ENCODE data around the gene DCP2. TPM values are rescaled to one million over a fixed set of nuclear protein-coding genes. Genes with fewer than 3 reads are reported as not detected.
A peak's percentile ranks its signal among the peaks of the same experiment; 100 is the strongest.

Gene DCP2
- total and polyA plus RNA-seq, 5 donors from 2014 or later = 60.7 to 149 (median 67.0) TPM

DNA sequence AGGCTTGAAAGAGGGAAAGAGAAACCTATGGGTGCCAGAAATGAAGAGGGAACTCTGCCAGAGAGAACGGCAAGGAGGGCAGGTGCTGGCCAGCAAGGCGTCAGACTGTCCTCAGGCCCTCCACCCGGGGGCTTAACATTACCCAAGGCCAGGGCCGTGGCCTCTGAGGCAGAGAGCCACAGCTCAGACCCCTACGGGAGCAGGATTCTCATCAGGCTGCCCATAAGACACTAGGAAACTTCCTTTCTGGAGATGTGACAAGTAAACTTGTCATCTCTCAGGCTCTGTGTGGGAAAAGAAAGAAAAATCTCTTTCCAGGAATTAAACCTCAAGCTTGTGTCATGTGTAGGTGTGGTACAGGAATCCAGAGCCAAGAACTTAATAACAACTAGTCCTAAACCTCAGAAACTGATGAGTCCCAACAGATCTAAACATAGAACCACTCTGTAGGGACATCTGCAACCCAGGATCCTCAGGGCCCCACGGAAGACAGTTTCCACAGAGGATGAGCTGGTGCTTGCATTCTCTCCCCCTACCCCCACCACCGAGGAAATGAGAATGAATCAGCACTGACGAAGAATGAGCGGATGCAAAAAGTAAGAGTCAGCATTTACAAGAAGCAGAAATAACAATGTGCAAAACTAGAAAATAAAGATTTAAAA lies 74.3 kb downstream of the DCP2 start:
- Histone ChIP-seq H3K27me3 (ENCODE audit: control insufficient read depth, insufficient read depth, low read length) (no peaks in the 10 kb centered on the region), H3K4me1 (ENCODE audit: control insufficient read depth, insufficient read depth, low read length, poor library complexity, severe bottlenecking) (no peaks in the 10 kb centered on the region), H3K27ac (ENCODE audit: insufficient read depth, low read length, poor library complexity, severe bottlenecking) (no peak overlapping the region), H3K36me3 (ENCODE audit: control insufficient read depth, insufficient read depth, low read length) (no peaks in the 10 kb centered on the region), H3K4me3 (ENCODE audit: low read depth, low read length) (no peak overlapping the region), H3K9me3 (ENCODE audit: control insufficient read depth in 2 of 2, low read length in 2 of 2) (no peaks in the 10 kb centered on the region)
- no peaks in the 10 kb centered on the region for H3K27me3 Mint-ChIP-seq
- no peaks in the 10 kb centered on the region for H3K9me3 Mint-ChIP-seq
- peaks cover 4 to 14% (median 9%) of the 10 kb centered on the region in 4 donors for H3K4me1 Mint-ChIP-seq
- ATAC-seq (ENCODE audit: low read depth in 2 of 2) = peak; percentile 60 to 67
- H3K4me3 Mint-ChIP-seq = peak overlapping the region in 1 of 4 donors; percentile 43
- no peaks in the 10 kb centered on the region for H3K36me3 Mint-ChIP-seq
- DNase-seq = peak in 1 of 3 donors; percentile 71
- H3K27ac Mint-ChIP-seq = peak overlapping the region; percentile 42 to 90 (median 84)

DNA sequence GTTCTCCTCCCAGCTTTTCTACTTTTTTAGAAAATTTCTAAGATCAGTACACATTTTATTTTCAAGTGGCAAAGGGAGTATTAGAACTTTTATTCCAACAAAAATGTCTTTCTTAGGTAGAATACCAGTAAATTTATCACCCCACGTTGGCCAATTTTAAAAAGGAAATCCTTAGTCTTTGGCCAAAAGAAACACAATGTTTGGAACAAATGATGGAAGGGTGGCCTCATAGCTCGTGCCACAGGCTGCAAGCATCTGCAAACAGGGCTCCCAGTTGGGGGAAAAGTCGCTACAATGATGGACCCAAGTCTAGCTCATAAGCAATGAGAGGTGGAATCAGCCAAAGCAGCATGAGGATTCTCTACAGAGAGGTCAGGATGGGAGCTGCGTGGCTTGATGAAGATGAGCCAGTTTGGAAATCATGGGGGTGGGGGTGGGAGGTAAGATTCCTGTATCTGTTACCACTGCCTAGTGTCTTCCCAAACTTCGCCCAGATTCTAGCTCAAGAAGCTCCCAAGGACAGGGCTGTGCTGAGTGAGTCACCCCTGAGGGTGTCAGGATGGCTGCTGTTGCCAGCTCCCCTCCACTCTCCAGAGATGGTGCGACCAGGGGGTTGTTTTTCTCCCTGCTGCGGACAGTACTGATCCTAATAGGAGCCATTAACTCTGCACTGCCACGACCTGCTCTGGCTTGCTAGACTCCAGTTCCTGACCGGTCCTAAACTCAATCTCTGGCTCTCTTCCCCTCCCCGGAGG lies 75.6 kb downstream of the DCP2 start:
- H3K9me3 Mint-ChIP-seq = no peaks in the 10 kb centered on the region
- no peak overlapping the region for H3K4me3 Mint-ChIP-seq
- H3K27me3 Mint-ChIP-seq = no peaks in the 10 kb centered on the region
- H3K36me3 Mint-ChIP-seq = no peaks in the 10 kb centered on the region
- H3K27ac Mint-ChIP-seq = no peak overlapping the region
- H3K4me1 Mint-ChIP-seq = peaks cover 6 to 16% (median 11%) of the 10 kb centered on the region in 4 donors
- Histone ChIP-seq H3K27ac (ENCODE audit: insufficient read depth, low read length, poor library complexity, severe bottlenecking) (no peak overlapping the region), H3K9me3 (ENCODE audit: control insufficient read depth in 2 of 2, low read length in 2 of 2) (no peaks in the 10 kb centered on the region), H3K27me3 (ENCODE audit: control insufficient read depth, insufficient read depth, low read length) (no peaks in the 10 kb centered on the region), H3K4me3 (ENCODE audit: low read depth, low read length) (no peak overlapping the region), H3K36me3 (ENCODE audit: control insufficient read depth, insufficient read depth, low read length) (no peaks in the 10 kb centered on the region), H3K4me1 (ENCODE audit: control insufficient read depth, insufficient read depth, low read length, poor library complexity, severe bottlenecking) (no peaks in the 10 kb centered on the region)
- DNase-seq (no peak), ATAC-seq (ENCODE audit: low read depth in 2 of 2) (no peak)

DNA sequence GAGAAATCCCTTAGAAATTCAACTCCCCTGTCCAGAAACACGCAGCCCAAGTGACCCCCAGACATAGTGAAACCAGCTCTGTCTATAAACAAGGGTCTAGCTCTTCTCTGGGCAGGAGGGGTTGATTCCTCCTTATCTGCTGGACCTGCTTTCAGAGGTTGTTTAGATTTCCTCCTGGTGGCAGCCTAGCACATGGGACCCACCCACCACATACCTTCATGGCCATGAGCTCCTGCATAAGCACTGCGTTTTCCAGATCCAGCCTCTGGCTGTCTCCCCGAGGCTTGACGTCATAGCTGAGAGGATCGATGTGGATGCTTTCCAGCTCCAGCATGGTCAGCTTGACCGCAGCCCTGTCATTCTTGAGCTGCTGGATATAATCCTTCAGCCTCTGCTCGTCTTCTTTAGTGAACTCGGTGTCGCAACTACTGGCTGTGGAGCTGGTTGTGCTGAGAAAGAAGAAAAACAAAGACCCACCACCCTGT lies 77.0 kb downstream of the DCP2 start:
- Mint-ChIP-seq H3K9me3 (no peaks in the 10 kb centered on the region), H3K36me3 (no peaks in the 10 kb centered on the region), H3K27me3 (no peaks in the 10 kb centered on the region), H3K27ac (no peak overlapping the region), H3K4me3 (no peak overlapping the region), H3K4me1 (peaks cover 6 to 17% (median 11%) of the 10 kb centered on the region in 4 donors)
- Histone ChIP-seq H3K36me3 (ENCODE audit: control insufficient read depth, insufficient read depth, low read length) (no peaks in the 10 kb centered on the region), H3K9me3 (ENCODE audit: control insufficient read depth in 2 of 2, low read length in 2 of 2) (no peaks in the 10 kb centered on the region), H3K4me3 (ENCODE audit: low read depth, low read length) (no peak overlapping the region), H3K4me1 (ENCODE audit: control insufficient read depth, insufficient read depth, low read length, poor library complexity, severe bottlenecking) (no peaks in the 10 kb centered on the region), H3K27ac (ENCODE audit: insufficient read depth, low read length, poor library complexity, severe bottlenecking) (no peak overlapping the region), H3K27me3 (ENCODE audit: control insufficient read depth, insufficient read depth, low read length) (no peaks in the 10 kb centered on the region)
- ATAC-seq (ENCODE audit: low read depth in 2 of 2) (no peak), DNase-seq (no peak)

- H3K27me3 ChIP-seq (ENCODE audit: control insufficient read depth, insufficient read depth, low read length) = no peaks in the 10 kb centered on the region
- no peaks in the 10 kb centered on the region for H3K36me3 ChIP-seq (ENCODE audit: control insufficient read depth, insufficient read depth, low read length)
- ATAC-seq (ENCODE audit: low read depth in 2 of 2) = no peak
- Mint-ChIP-seq H3K4me3 (no peak overlapping the region), H3K27me3 (no peaks in the 10 kb centered on the region), H3K9me3 (no peaks in the 10 kb centered on the region), H3K36me3 (peaks cover 4% of the 10 kb centered on the region), H3K4me1 (peaks cover 6 to 15% (median 11%) of the 10 kb centered on the region in 4 donors), H3K27ac (no peak overlapping the region)
- H3K4me1 ChIP-seq (ENCODE audit: control insufficient read depth, insufficient read depth, low read length, poor library complexity, severe bottlenecking) = no peaks in the 10 kb centered on the region
- no peak overlapping the region for H3K4me3 ChIP-seq (ENCODE audit: low read depth, low read length)
- no peak for DNase-seq
- H3K27ac ChIP-seq (ENCODE audit: insufficient read depth, low read length, poor library complexity, severe bottlenecking) = no peak overlapping the region
- no peaks in the 10 kb centered on the region for H3K9me3 ChIP-seq (ENCODE audit: control insufficient read depth in 2 of 2, low read length in 2 of 2)
These were observed 78.3 kb downstream of the DCP2 start for GRCh38 chr5:113054899-113055298.

DNA sequence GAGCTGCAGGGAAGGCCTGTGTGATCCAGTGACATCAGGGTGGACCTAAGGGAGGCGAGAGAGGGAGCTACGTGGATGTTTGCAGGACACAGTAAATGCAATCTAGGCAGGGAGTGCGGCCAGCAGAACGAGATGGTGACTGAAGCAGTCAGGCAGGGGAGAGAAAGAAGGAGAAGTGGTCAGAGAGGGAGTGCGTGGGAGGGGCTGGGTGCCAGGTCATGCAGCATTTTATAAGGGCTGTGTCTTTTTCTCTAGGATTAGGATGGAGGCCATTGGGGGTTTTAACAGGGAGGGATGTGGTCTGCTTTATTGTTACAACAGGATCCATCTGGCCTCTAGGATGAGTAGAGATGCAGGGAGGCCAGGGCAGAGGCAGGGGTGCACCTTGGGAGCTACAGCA lies 80.4 kb downstream of the DCP2 start:
- Mint-ChIP-seq H3K4me1 (peaks cover 4 to 9% (median 5%) of the 10 kb centered on the region in 4 donors), H3K27ac (peak overlapping the region in 1 of 3 donors; percentile 84), H3K4me3 (no peak overlapping the region), H3K9me3 (no peaks in the 10 kb centered on the region), H3K36me3 (peaks cover 7% of the 10 kb centered on the region), H3K27me3 (no peaks in the 10 kb centered on the region)
- DNase-seq (no peak), ATAC-seq (ENCODE audit: low read depth in 2 of 2) (no peak)
- H3K4me1 ChIP-seq (ENCODE audit: control insufficient read depth, insufficient read depth, low read length, poor library complexity, severe bottlenecking) = peaks cover 5% of the 10 kb centered on the region
- no peak overlapping the region for H3K27ac ChIP-seq (ENCODE audit: insufficient read depth, low read length, poor library complexity, severe bottlenecking)
- H3K27me3 ChIP-seq (ENCODE audit: control insufficient read depth, insufficient read depth, low read length) = no peaks in the 10 kb centered on the region
- no peaks in the 10 kb centered on the region for H3K36me3 ChIP-seq (ENCODE audit: control insufficient read depth, insufficient read depth, low read length)
- H3K4me3 ChIP-seq (ENCODE audit: low read depth, low read length) = no peak overlapping the region
- no peaks in the 10 kb centered on the region for H3K9me3 ChIP-seq (ENCODE audit: control insufficient read depth in 2 of 2, low read length in 2 of 2)

GRCh38 chr5:113057557-113057984 lies 81.0 kb downstream of the DCP2 start:
- Mint-ChIP-seq H3K4me3 (no peak overlapping the region), H3K4me1 (peaks cover 10 to 15% (median 11%) of the 10 kb centered on the region in 4 donors), H3K36me3 (peaks cover 11% of the 10 kb centered on the region), H3K27me3 (no peaks in the 10 kb centered on the region), H3K27ac (peak overlapping the region in 1 of 3 donors; percentile 86), H3K9me3 (no peaks in the 10 kb centered on the region)
- no peak for DNase-seq
- no peaks in the 10 kb centered on the region for H3K27me3 ChIP-seq (ENCODE audit: control insufficient read depth, insufficient read depth, low read length)
- no peaks in the 10 kb centered on the region for H3K9me3 ChIP-seq (ENCODE audit: control insufficient read depth in 2 of 2, low read length in 2 of 2)
- no peak for ATAC-seq (ENCODE audit: low read depth in 2 of 2)
- no peak overlapping the region for H3K4me3 ChIP-seq (ENCODE audit: low read depth, low read length)
- no peak overlapping the region for H3K27ac ChIP-seq (ENCODE audit: insufficient read depth, low read length, poor library complexity, severe bottlenecking)
- no peaks in the 10 kb centered on the region for H3K36me3 ChIP-seq (ENCODE audit: control insufficient read depth, insufficient read depth, low read length)
- peaks cover 11% of the 10 kb centered on the region for H3K4me1 ChIP-seq (ENCODE audit: control insufficient read depth, insufficient read depth, low read length, poor library complexity, severe bottlenecking)

- H3K4me1 Mint-ChIP-seq = peaks cover 13 to 22% (median 16%) of the 10 kb centered on the region in 4 donors
- no peaks in the 10 kb centered on the region for H3K27me3 Mint-ChIP-seq
- no peaks in the 10 kb centered on the region for H3K36me3 ChIP-seq (ENCODE audit: control insufficient read depth, insufficient read depth, low read length)
- no peaks in the 10 kb centered on the region for H3K9me3 ChIP-seq (ENCODE audit: control insufficient read depth in 2 of 2, low read length in 2 of 2)
- ATAC-seq (ENCODE audit: low read depth in 2 of 2) (no peak), DNase-seq (no peak)
- H3K36me3 Mint-ChIP-seq = peaks cover 15% of the 10 kb centered on the region
- no peak overlapping the region for H3K27ac ChIP-seq (ENCODE audit: insufficient read depth, low read length, poor library complexity, severe bottlenecking)
- H3K27me3 ChIP-seq (ENCODE audit: control insufficient read depth, insufficient read depth, low read length) = no peaks in the 10 kb centered on the region
- peaks cover 18% of the 10 kb centered on the region for H3K4me1 ChIP-seq (ENCODE audit: control insufficient read depth, insufficient read depth, low read length, poor library complexity, severe bottlenecking)
- no peak overlapping the region for H3K4me3 Mint-ChIP-seq
- H3K9me3 Mint-ChIP-seq = no peaks in the 10 kb centered on the region
- H3K4me3 ChIP-seq (ENCODE audit: low read depth, low read length) = no peak overlapping the region
- H3K27ac Mint-ChIP-seq = no peak overlapping the region
These were observed 81.7 kb downstream of the DCP2 start for GRCh38 chr5:113058269-113058668.
